SH-SY5Y (cell line): ENCODE measurements around the gene MYCT1.

ENCODE experiments used
- GATA2 ChIP-seq: IDR thresholded peaks from 2 replicates; pipeline ENCODE4 v1.6.1; 2011; ENCODE audit warnings: mild to moderate bottlenecking, low read depth, low read length
- GATA3 ChIP-seq: IDR thresholded peaks from 2 replicates; pipeline ENCODE4 v1.6.1; 2011; ENCODE audit warnings: low read depth, mild to moderate bottlenecking, low read length, moderate library complexity

- no peak for TF ChIP-seq GATA3
- TF ChIP-seq GATA2: no peak
Observed at GRCh38 chr6:152685819-152686218, 11.9 kb upstream of the MYCT1 start.
